HCT116 (cell line): ENCODE results near the gene PHF19. TPM values are rescaled to one million over a fixed set of nuclear protein-coding genes. Genes with fewer than 3 reads are reported as not detected.

Source experiments
- ATAC-seq: fragments of 200-7000 bp; cut with Tn5 transposase; 2 replicates; pipeline ENCODE4 v1.9.1; 2020; ENCODE audit warnings: mild to moderate bottlenecking, moderate library complexity
- BruUV-seq: library from RNA; stranded (reverse); fragments of 400-500 nt; replicated peaks from 2 replicates; lab custom pipeline; 2021; lab: Mats Ljungman, UMichigan
- CTCF ChIA-PET: fragments of 300-600 bp; sonication (Branson Sonifier 250); formaldehyde crosslinking; loops from one replicate; lab custom pipeline; 2021; ENCODE audit warnings: antibody characterized with exemption; lab: Charles Lee
- POLR2A ChIA-PET: fragments of 300-600, 350-600 bp; sonication (Branson Sonifier 250); formaldehyde crosslinking; loops from one replicate; lab custom pipeline; 2021; ENCODE audit warnings: antibody characterized with exemption; lab: Charles Lee
- RAD21 ChIA-PET, 2 experiments: fragments of 300-600 bp; sonication (Branson Sonifier 250); formaldehyde crosslinking; loops; one replicate each; lab custom pipeline; 2023; ENCODE audit warnings: low total read pairs in 2 of 2; ENCODE audit not compliant: uncharacterized antibody in 2 of 2, unreplicated experiment in 2 of 2, low non-redundant PET in 1 of 2; lab: Charles Lee
- DNase-seq: peaks from one replicate; pipeline ENCODE4 v3.0.0-alpha.2; 2010; ENCODE audit warnings: low read depth, low spot score
- H2AFZ ChIP-seq: fragments of 200-600 bp; shearing (Covaris generic), sonication (generic); 2 replicates; pipeline ENCODE4 v1.6.1; 2017; ENCODE audit warnings: low read depth, mixed run types, mixed read lengths, antibody characterized with exemption, low read length; ENCODE audit not compliant: poor library complexity, severe bottlenecking
- H3K27ac ChIP-seq: 2 replicates; pipeline ENCODE4 v1.5.1; 2012; ENCODE audit warnings: low read depth, low read length
- H3K27me3 ChIP-seq: fragments of 200-600 bp; sonication (generic); 2 replicates; pipeline ENCODE4 v1.6.1; 2016; ENCODE audit warnings: mixed run types, low read length, mixed read lengths; ENCODE audit not compliant: insufficient read depth
- H3K36me3 ChIP-seq, 2 experiments: fragments of 200-500 bp in 1 of 2; fragments of 200-600 bp in 1 of 2; sonication (Bioruptor generic) in 1 of 2; sonication (generic) in 1 of 2; 2 replicates each; pipeline versions ENCODE4 v1.5.1 to v1.6.1; 2014 to 2016; ENCODE audit warnings: low read length in 2 of 2, inconsistent platforms in 1 of 2, mixed read lengths in 1 of 2, mixed run types in 1 of 2; ENCODE audit not compliant: insufficient read depth in 2 of 2, control insufficient read depth in 1 of 2
- H3K4me1 ChIP-seq, 2 experiments: fragments of 200-600 bp in 1 of 2; sonication (generic) in 1 of 2; 2 replicates each; pipeline versions ENCODE4 v1.5.1 to v1.6.1; 2012 to 2017; ENCODE audit warnings: low read length in 2 of 2, inconsistent platforms in 1 of 2, mild to moderate bottlenecking in 1 of 2, mixed read lengths in 1 of 2, mixed run types in 1 of 2, moderate library complexity in 1 of 2; ENCODE audit not compliant: insufficient read depth in 2 of 2, control insufficient read depth in 1 of 2
- H3K4me2 ChIP-seq: fragments of 200-600 bp; sonication (generic); 2 replicates; pipeline ENCODE4 v1.6.1; 2017; ENCODE audit warnings: mixed run types, low read length, mixed read lengths
- H3K4me3 ChIP-seq, 2 experiments: fragments of 200-600 bp in 1 of 2; sonication (generic) in 1 of 2; replicated peaks in 1 of 2; 2 replicates each; pipeline ENCODE4 v1.5.1; 2011 to 2016; ENCODE audit warnings: low read length in 2 of 2, control low read depth in 1 of 2, low read depth in 1 of 2, mild to moderate bottlenecking in 1 of 2, mixed read lengths in 1 of 2, mixed run types in 1 of 2
- H3K79me2 ChIP-seq: fragments of 200-600 bp; sonication (generic); 2 replicates; pipeline ENCODE4 v1.6.1; 2017; ENCODE audit warnings: mild to moderate bottlenecking, mixed run types, low read length, moderate library complexity, mixed read lengths; ENCODE audit not compliant: insufficient read depth
- H3K9ac ChIP-seq: fragments of 200-600 bp; sonication (generic); 2 replicates; pipeline ENCODE4 v1.6.1; 2016; ENCODE audit warnings: low read length, mixed read lengths
- H3K9me2 ChIP-seq: fragments of 200-600 bp; sonication (generic), shearing (Covaris generic); 2 replicates; pipeline ENCODE4 v1.6.1; 2017; ENCODE audit warnings: mixed run types, mild to moderate bottlenecking, moderate library complexity; ENCODE audit not compliant: insufficient read depth
- H3K9me3 ChIP-seq, 2 experiments: fragments of 200-500 bp in 1 of 2; fragments of 200-600 bp in 1 of 2; sonication (Bioruptor generic) in 1 of 2; sonication (generic) in 1 of 2; 2 replicates each; pipeline ENCODE4 v1.6.1; 2014 to 2017; ENCODE audit warnings: low read length in 2 of 2, mixed read lengths in 2 of 2, inconsistent platforms in 1 of 2, low read depth in 1 of 2, mild to moderate bottlenecking in 1 of 2, mixed run types in 1 of 2, moderate library complexity in 1 of 2; ENCODE audit not compliant: control insufficient read depth in 1 of 2, insufficient read depth in 1 of 2
- H4K20me1 ChIP-seq: fragments of 200-600 bp; sonication (generic), shearing (Covaris generic); 2 replicates; pipeline ENCODE4 v1.6.1; 2017; ENCODE audit warnings: mixed run types, mild to moderate bottlenecking, moderate library complexity; ENCODE audit not compliant: insufficient read depth
- EGR1 ChIP-seq: IDR thresholded peaks from 2 replicates; pipeline ENCODE4 v1.6.1; 2012; ENCODE audit warnings: low read depth
- EZH2 ChIP-seq: fragments of 200-600 bp; sonication (generic); IDR thresholded peaks from 2 replicates; pipeline ENCODE4 v1.6.1; 2017; ENCODE audit warnings: antibody characterized with exemption, mixed run types
- EZH2phosphoT487 ChIP-seq: fragments of 200-600 bp; IDR thresholded peaks from 2 replicates; pipeline ENCODE4 v1.6.1; 2018; ENCODE audit warnings: antibody characterized with exemption, borderline replicate concordance
- FOSL1 ChIP-seq: IDR thresholded peaks from 2 replicates; pipeline ENCODE4 v1.6.1; 2012; ENCODE audit warnings: low read depth
- JUND ChIP-seq: IDR thresholded peaks from 2 replicates; pipeline ENCODE4 v1.6.1; 2012
- MAX ChIP-seq: IDR thresholded peaks from 2 replicates; pipeline ENCODE4 v1.6.1; 2012
- POLR2AphosphoS5 ChIP-seq: IDR thresholded peaks from 2 replicates; pipeline ENCODE4 v1.6.1; 2011; ENCODE audit warnings: mild to moderate bottlenecking, low read depth, low read length, moderate library complexity
- REST ChIP-seq: IDR thresholded peaks from 2 replicates; pipeline ENCODE4 v1.6.1; 2012; ENCODE audit warnings: low read depth
- YY1 ChIP-seq: IDR thresholded peaks from 2 replicates; pipeline ENCODE4 v1.6.1; 2011; ENCODE audit warnings: low read length, low read depth, moderate library complexity, mild to moderate bottlenecking; ENCODE audit not compliant: insufficient replicate concordance; ENCODE audit errors: extremely low read depth
- ZFX ChIP-seq: fragments of 450-650 bp; IDR thresholded peaks from 2 replicates; pipeline ENCODE4 v1.6.1; 2017
- intact Hi-C: fragments of 100-400 bp; cut with micrococcal nuclease; formaldehyde crosslinking; loops from 2 replicates; pipeline ENCODE4 v1.10.0; 2022
- total RNA-seq: library from RNA; stranded (reverse); gene quantifications from one replicate; pipeline ENCODE4 v1.2.1, GENCODE V29; 2021; ENCODE audit not compliant: unreplicated experiment

PHF19 gene
- total RNA-seq, 1 experiment from 2014 or later, result 74.0 TPM

- CTCF ChIA-PET, result no interaction called here
- Histone ChIP-seq H4K20me1 (no peaks in the 10 kb centered on the region), H2AFZ (no peak overlapping the region), H3K4me3 (no peak overlapping the region), H3K36me3 (no peaks in the 10 kb centered on the region), H3K27ac (no peak overlapping the region), H3K79me2 (peaks cover 18% of the 10 kb centered on the region)
- BruUV-seq, result no TSS peak
- intact Hi-C loops, result no loop called here
- TF ChIP-seq EZH2phosphoT487 (no peak), ZFX (no peak), EZH2 (no peak), FOSL1 (no peak), JUND (no peak), EGR1 (no peak), POLR2AphosphoS5 (no peak), MAX (no peak), REST (no peak), YY1 (no peak)
- TF ChIP-seq, all 23 proteins: peak for 0
- Histone ChIP-seq H3K27me3 (no peaks in the 10 kb centered on the region), H3K9ac (no peak overlapping the region), H3K9me2 (no peaks in the 10 kb centered on the region), H3K4me1 (peaks cover 5 to 15% of the 10 kb centered on the region in 2 experiments), H3K4me2 (no peak overlapping the region), H3K9me3 (no peaks in the 10 kb centered on the region)
- ATAC-seq (no peak), DNase-seq (no peak)
- ChIA-PET POLR2A (no interaction called here), RAD21 (no interaction called here)
These were observed 30.1 kb downstream of the PHF19 start for GRCh38 chr9:120846906-120847305.
